ENCODE results near the gene TRDN. TPM values are rescaled to one million over a fixed set of nuclear protein-coding genes. Genes with fewer than 3 reads are reported as not detected.

TRDN gene
- total RNA-seq, 1 experiment from 2014 or later = 10.4 TPM

DNA sequence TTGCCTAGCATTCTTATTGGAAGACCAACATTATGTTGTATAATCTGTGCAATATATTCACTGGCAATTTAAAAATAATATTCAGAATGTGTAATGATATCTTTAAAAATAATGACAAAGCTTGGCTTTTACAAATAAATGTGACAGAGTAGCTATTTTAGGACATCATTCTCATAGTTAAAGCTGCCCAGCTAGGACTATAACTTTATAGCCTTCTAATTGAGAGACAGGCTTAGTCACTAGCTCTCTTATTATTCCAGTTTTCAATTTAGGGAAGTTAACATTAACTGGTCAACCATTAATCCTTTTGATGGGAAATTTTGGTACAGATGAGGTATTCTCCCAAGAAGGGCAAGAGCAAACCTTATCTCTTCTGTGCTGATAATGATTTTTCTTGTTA, 443.5 kb downstream of the TRDN start:
- Histone ChIP-seq H4K20me1 (ENCODE audit: control insufficient read depth, insufficient read depth, insufficient read length) (no peaks in the 10 kb centered on the region), H3K79me1 (ENCODE audit: insufficient read depth, low read depth, low read length, poor library complexity, severe bottlenecking) (no peaks in the 10 kb centered on the region), H2BK20ac (ENCODE audit: low read depth, low read length, poor library complexity, severe bottlenecking) (no peak overlapping the region), H4K5ac (ENCODE audit: insufficient read length, low read depth, low read length) (no peak overlapping the region), H3K23ac (ENCODE audit: insufficient read length, low read depth, low read length) (no peak overlapping the region), H3K18ac (ENCODE audit: insufficient read length, low read depth, low read length) (no peak overlapping the region), H3K9ac (ENCODE audit: extremely low read depth, insufficient read length, low read length) (no peak overlapping the region), H2BK120ac (ENCODE audit: low read depth, low read length, poor library complexity, severe bottlenecking) (no peak overlapping the region), H3K4ac (ENCODE audit: low read depth, low read length) (no peak overlapping the region), H3K79me2 (ENCODE audit: insufficient read depth, low read length) (no peaks in the 10 kb centered on the region), H3K4me1 (ENCODE audit: insufficient read depth, low read length) (peaks cover 2% of the 10 kb centered on the region; the same call in 1 of the 2 replicates), H3K27me3 (ENCODE audit: insufficient read depth, low read length) (no peaks in the 10 kb centered on the region), H3K14ac (ENCODE audit: insufficient read depth, low read length) (no peak overlapping the region), H3K27ac (ENCODE audit: insufficient read length, low read depth, low read length) (no peak overlapping the region), H4K91ac (ENCODE audit: insufficient read length, low read depth, low read length) (no peak overlapping the region), H2BK5ac (ENCODE audit: insufficient read length, low read length) (no peak overlapping the region), H2AK5ac (ENCODE audit: insufficient read length, low read length) (no peak overlapping the region), H3K56ac (ENCODE audit: insufficient read length, low read depth, low read length) (no peak overlapping the region), H3K4me2 (ENCODE audit: insufficient read depth, insufficient read length, low read length) (no peak overlapping the region), H2BK12ac (ENCODE audit: insufficient read length, low read depth, low read length) (no peak overlapping the region), H2BK15ac (ENCODE audit: low read depth, low read length) (no peak overlapping the region), H3T11ph (ENCODE audit: low read length) (no peak overlapping the region), H4K8ac (replicated peaks; ENCODE audit: insufficient read length, low read depth, low read length) (no peak overlapping the region), H3K9me3 (ENCODE audit: control insufficient read depth, low read depth, low read length) (no peaks in the 10 kb centered on the region), H2AFZ (ENCODE audit: low read length) (no peak overlapping the region), H3K23me2 (ENCODE audit: insufficient read length, low read depth, low read length, poor library complexity, severe bottlenecking) (no peaks in the 10 kb centered on the region)
- no peaks in the 10 kb centered on the region for H3K9me3 Mint-ChIP-seq
- no peak overlapping the region for H3K4me3 Mint-ChIP-seq
- H3K36me3 Mint-ChIP-seq (ENCODE audit: insufficient read depth in 1 of 3, low read depth in 3 of 3) = no peaks in the 10 kb centered on the region
- no peaks in the 10 kb centered on the region for H3K4me1 Mint-ChIP-seq
- TF ChIP-seq, protein P1, sequence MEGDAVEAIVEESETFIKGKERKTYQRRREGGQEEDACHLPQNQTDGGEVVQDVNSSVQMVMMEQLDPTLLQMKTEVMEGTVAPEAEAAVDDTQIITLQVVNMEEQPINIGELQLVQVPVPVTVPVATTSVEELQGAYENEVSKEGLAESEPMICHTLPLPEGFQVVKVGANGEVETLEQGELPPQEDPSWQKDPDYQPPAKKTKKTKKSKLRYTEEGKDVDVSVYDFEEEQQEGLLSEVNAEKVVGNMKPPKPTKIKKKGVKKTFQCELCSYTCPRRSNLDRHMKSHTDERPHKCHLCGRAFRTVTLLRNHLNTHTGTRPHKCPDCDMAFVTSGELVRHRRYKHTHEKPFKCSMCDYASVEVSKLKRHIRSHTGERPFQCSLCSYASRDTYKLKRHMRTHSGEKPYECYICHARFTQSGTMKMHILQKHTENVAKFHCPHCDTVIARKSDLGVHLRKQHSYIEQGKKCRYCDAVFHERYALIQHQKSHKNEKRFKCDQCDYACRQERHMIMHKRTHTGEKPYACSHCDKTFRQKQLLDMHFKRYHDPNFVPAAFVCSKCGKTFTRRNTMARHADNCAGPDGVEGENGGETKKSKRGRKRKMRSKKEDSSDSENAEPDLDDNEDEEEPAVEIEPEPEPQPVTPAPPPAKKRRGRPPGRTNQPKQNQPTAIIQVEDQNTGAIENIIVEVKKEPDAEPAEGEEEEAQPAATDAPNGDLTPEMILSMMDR (conservative IDR thresholded peaks at IDR 0.05) = no peak
- H3K27ac Mint-ChIP-seq = no peak overlapping the region
- no peak for DNase-seq
- H3K27me3 Mint-ChIP-seq (ENCODE audit: low read depth) = peaks cover 5% of the 10 kb centered on the region; the same call in 1 of the 2 replicates
